Stimulated activated CD8-positive, alpha-beta memory T cell treated with anti-CD3 and anti-CD28 coated beads, Interleukin-4, amount 100 ng/mL, for 1 hour (primary cell): ENCODE measurements around the gene TRIM52.

ENCODE experiments used
- DNase-seq, 2 donors: peaks; one replicate each; pipeline ENCODE4 v3.0.0-alpha.2; 2020; ENCODE audit warnings: low read depth in 2 of 2, low spot score in 1 of 2

The TRIM52 gene

GRCh38 chr5:181233801-181234454, 27.0 kb downstream of the TRIM52 start:
- no peak for DNase-seq

GRCh38 chr5:181233088-181233800, 27.7 kb downstream of the TRIM52 start:
- DNase-seq = no peak

GRCh38 chr5:181232593-181232992, 28.4 kb downstream of the TRIM52 start:
- DNase-seq = no peak

- no peak for DNase-seq
Observed at GRCh38 chr5:181231432-181231831, 29.5 kb downstream of the TRIM52 start.

GRCh38 chr5:181230551-181230950, 30.4 kb downstream of the TRIM52 start:
- DNase-seq = no peak

- no peak for DNase-seq
Observed at GRCh38 chr5:181229996-181230395, 30.9 kb downstream of the TRIM52 start.

- DNase-seq = no peak
Observed at GRCh38 chr5:181224390-181225229, 36.3 kb downstream of the TRIM52 start.

GRCh38 chr5:181223729-181224389, 37.1 kb downstream of the TRIM52 start:
- DNase-seq = no peak

- peak; percentile 95 to 97 for DNase-seq
Observed at GRCh38 chr5:181223058-181223728, 37.8 kb downstream of the TRIM52 start, which contains the start of gene TRIM41. TRIM41 (plus strand) TSS chr5:181223281; CDS start chr5:181224000, 719 bp downstream.

GRCh38 chr5:181222630-181223057, 38.3 kb downstream of the TRIM52 start:
- DNase-seq = no peak

- DNase-seq = peak; percentile 96 to 98
Observed at GRCh38 chr5:181221792-181222629, 38.9 kb downstream of the TRIM52 start.

GRCh38 chr5:181221105-181221791, 39.7 kb downstream of the TRIM52 start:
- no peak for DNase-seq

GRCh38 chr5:181220178-181220515, 40.8 kb downstream of the TRIM52 start:
- no peak for DNase-seq

- DNase-seq = no peak
Observed at GRCh38 chr5:181219262-181220177, 41.4 kb downstream of the TRIM52 start.

- no peak for DNase-seq
Observed at GRCh38 chr5:181218795-181219124, 42.2 kb downstream of the TRIM52 start.

GRCh38 chr5:181217803-181218062, 43.2 kb downstream of the TRIM52 start:
- DNase-seq = no peak

GRCh38 chr5:181217111-181217802, 43.7 kb downstream of the TRIM52 start:
- DNase-seq = no peak
